Measurements from ENCODE around the gene PAAF1. TPM values are rescaled to one million over a fixed set of nuclear protein-coding genes. Genes with fewer than 3 reads are reported as not detected.

The PAAF1 gene
- total RNA-seq, 2 donors from 2014 or later, result 31.3 to 74.3 TPM

DNA sequence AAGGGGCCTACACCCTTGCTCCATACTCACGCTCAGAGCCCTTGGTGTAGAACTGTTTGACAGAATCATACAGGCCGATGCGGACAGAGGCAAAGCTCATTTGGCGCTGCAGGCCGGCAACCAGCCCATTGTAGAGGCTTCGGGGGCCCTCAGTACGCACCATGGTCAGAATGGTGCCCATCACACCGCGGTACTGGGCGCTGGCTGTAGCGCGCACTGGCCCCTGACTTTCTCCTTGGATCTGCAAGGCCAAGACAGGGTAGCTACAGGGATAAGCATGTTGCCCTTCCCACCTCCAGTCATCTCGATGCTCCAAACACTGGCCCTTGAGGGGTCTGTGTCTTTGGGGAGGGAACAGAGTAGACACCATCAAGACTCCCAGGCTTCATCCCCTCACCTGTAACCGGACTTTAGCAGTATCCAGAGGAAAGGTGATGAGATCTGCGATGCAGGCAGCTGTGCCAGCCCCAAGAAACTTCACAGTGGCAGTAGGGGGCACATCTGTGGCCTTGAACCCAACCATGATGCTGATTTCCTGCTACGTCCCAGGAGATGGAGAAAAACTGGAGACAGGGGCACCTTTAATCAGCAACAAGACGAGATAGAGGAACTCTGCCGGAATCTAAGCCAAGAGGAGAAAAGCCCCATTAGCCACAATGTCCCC lies 101.2 kb downstream of the PAAF1 start:
- Mint-ChIP-seq H3K27ac (no peak overlapping the region), H3K9me3 (no peaks in the 10 kb centered on the region), H3K4me3 (no peak overlapping the region), H3K4me1 (peaks cover 29% of the 10 kb centered on the region), H3K36me3 (ENCODE audit: low read depth) (peaks cover 73% of the 10 kb centered on the region), H3K27me3 (ENCODE audit: insufficient read depth) (no peaks in the 10 kb centered on the region)
- H3K4me1 ChIP-seq (ENCODE audit: control insufficient read depth, insufficient read depth, low read length), result peaks cover 10% of the 10 kb centered on the region
- 94 to 95% methylated on average over 7 to 18 of the region's 18 CpGs for WGBS, 2 experiments (ENCODE audit: insufficient coverage in 1 of 2, insufficient read length in 1 of 2)
- TF ChIP-seq, protein P1, sequence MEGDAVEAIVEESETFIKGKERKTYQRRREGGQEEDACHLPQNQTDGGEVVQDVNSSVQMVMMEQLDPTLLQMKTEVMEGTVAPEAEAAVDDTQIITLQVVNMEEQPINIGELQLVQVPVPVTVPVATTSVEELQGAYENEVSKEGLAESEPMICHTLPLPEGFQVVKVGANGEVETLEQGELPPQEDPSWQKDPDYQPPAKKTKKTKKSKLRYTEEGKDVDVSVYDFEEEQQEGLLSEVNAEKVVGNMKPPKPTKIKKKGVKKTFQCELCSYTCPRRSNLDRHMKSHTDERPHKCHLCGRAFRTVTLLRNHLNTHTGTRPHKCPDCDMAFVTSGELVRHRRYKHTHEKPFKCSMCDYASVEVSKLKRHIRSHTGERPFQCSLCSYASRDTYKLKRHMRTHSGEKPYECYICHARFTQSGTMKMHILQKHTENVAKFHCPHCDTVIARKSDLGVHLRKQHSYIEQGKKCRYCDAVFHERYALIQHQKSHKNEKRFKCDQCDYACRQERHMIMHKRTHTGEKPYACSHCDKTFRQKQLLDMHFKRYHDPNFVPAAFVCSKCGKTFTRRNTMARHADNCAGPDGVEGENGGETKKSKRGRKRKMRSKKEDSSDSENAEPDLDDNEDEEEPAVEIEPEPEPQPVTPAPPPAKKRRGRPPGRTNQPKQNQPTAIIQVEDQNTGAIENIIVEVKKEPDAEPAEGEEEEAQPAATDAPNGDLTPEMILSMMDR (conservative IDR thresholded peaks at IDR 0.05), result no peak
- H3K36me3 ChIP-seq (ENCODE audit: control insufficient read depth, insufficient read depth, low read length), result peaks cover 68% of the 10 kb centered on the region
- H3K27ac ChIP-seq (ENCODE audit: low read depth, low read length), result no peak overlapping the region
- H3K9me3 ChIP-seq (ENCODE audit: control insufficient read depth, low read length), result no peaks in the 10 kb centered on the region
- H3K27me3 ChIP-seq (ENCODE audit: control insufficient read depth, insufficient read depth, low read length, poor library complexity, severe bottlenecking), result no peaks in the 10 kb centered on the region
- DNase-seq, result no peak
- H3K4me3 ChIP-seq (ENCODE audit: low read length), result no peak overlapping the region
- H3K9ac ChIP-seq (ENCODE audit: extremely low read depth, low read length, poor library complexity, severe bottlenecking), result no peak overlapping the region

GRCh38 chr11:73978576-73979086 lies 101.8 kb downstream of the PAAF1 start:
- Histone ChIP-seq H3K9ac (ENCODE audit: extremely low read depth, low read length, poor library complexity, severe bottlenecking) (no peak overlapping the region), H3K4me1 (ENCODE audit: control insufficient read depth, insufficient read depth, low read length) (peaks cover 10% of the 10 kb centered on the region), H3K36me3 (ENCODE audit: control insufficient read depth, insufficient read depth, low read length) (peaks cover 68% of the 10 kb centered on the region), H3K4me3 (ENCODE audit: low read length) (no peak overlapping the region), H3K27me3 (ENCODE audit: control insufficient read depth, insufficient read depth, low read length, poor library complexity, severe bottlenecking) (no peaks in the 10 kb centered on the region), H3K9me3 (ENCODE audit: control insufficient read depth, low read length) (no peaks in the 10 kb centered on the region), H3K27ac (ENCODE audit: low read depth, low read length) (no peak overlapping the region)
- Mint-ChIP-seq H3K36me3 (ENCODE audit: low read depth) (peaks cover 73% of the 10 kb centered on the region), H3K4me1 (peaks cover 31% of the 10 kb centered on the region), H3K27ac (no peak overlapping the region), H3K4me3 (no peak overlapping the region), H3K27me3 (ENCODE audit: insufficient read depth) (no peaks in the 10 kb centered on the region), H3K9me3 (no peaks in the 10 kb centered on the region)
- 93 to 97% methylated on average over 3 of the region's 3 CpGs for WGBS, 2 experiments (ENCODE audit: insufficient coverage in 1 of 2, insufficient read length in 1 of 2)
- TF ChIP-seq, protein P1 (conservative IDR thresholded peaks at IDR 0.05), result no peak
- no peak for DNase-seq

DNA sequence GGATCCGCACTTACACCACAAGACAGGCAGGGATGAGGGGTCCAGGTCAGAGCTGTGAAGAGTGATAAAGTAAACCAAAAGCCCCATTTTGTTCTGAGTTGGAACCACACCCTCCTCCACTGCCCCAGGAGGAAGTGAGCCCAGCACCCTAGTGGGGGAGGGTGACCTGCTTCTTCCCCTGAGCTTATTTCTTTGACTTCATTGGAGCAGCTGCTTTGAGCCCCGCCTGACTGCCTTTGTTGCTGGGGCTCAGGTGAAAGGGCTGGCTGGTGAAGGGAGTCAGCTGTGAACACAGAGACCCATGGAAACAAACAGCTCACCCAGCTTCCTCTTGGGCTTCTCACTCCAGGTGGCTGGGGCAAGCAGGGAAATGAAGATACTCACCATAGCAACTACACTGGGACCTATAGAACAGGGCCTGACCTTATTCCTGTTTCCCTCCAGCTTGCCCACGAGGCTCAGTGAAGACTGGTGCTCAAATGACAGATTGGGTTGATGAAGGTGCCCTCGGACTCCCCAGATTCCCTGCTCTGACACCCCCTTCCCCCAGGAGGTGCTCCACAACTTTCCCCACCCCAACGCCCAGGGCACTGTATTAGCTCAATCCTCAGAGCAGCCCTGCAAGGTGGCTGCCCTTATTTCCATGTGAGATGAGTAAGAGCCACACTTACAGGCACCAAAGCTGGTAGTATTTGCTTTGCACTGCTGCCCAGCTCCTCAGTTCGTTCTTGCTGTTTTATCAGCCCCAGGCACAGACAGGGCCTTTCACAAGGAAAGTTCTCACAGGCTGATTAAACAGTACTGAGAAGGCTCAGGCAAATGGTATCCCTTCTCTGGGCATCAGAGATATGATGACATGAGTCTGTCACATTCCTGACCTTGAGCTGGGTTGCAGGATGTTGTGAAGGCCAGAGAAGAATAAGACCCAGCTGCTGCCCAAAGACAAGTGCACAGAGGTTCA lies 103.5 kb downstream of the PAAF1 start:
- TF ChIP-seq, protein P1 (conservative IDR thresholded peaks at IDR 0.05), result no peak
- Mint-ChIP-seq H3K4me3 (peak overlapping the region; percentile 96), H3K9me3 (no peaks in the 10 kb centered on the region), H3K4me1 (peaks cover 34% of the 10 kb centered on the region), H3K27ac (peak overlapping the region; percentile 85), H3K27me3 (ENCODE audit: insufficient read depth) (peaks cover 5% of the 10 kb centered on the region), H3K36me3 (ENCODE audit: low read depth) (peaks cover 58% of the 10 kb centered on the region)
- WGBS, 2 experiments (ENCODE audit: insufficient coverage in 1 of 2, insufficient read length in 1 of 2), result 90 to 100% methylated on average over 1 to 6 of the region's 6 CpGs
- Histone ChIP-seq H3K36me3 (ENCODE audit: control insufficient read depth, insufficient read depth, low read length) (peaks cover 56% of the 10 kb centered on the region), H3K27me3 (ENCODE audit: control insufficient read depth, insufficient read depth, low read length, poor library complexity, severe bottlenecking) (no peaks in the 10 kb centered on the region), H3K9me3 (ENCODE audit: control insufficient read depth, low read length) (no peaks in the 10 kb centered on the region), H3K9ac (ENCODE audit: extremely low read depth, low read length, poor library complexity, severe bottlenecking) (peak overlapping the region; percentile 30), H3K4me1 (ENCODE audit: control insufficient read depth, insufficient read depth, low read length) (peaks cover 10% of the 10 kb centered on the region), H3K4me3 (ENCODE audit: low read length) (peak overlapping the region; percentile 92), H3K27ac (ENCODE audit: low read depth, low read length) (no peak overlapping the region)
- peak; percentile 41 for DNase-seq

Other genes starting within 250 kb of the PAAF1 start
- 10 to 100 TPM; 44.6 to 81.0 TPM for gene PLEKHB1, start 230.4 kb upstream of the PAAF1 start, total RNA-seq
- gene RAB6A, start 115.9 kb upstream of the PAAF1 start, total RNA-seq, result 10 to 100 TPM; 77.9 to 79.5 TPM
- gene MRPL48, start 89.1 kb upstream of the PAAF1 start, total RNA-seq, result 10 to 100 TPM; 36.4 to 55.3 TPM
- 100 to 1,000 TPM in 1 of 2 donors, 10 to 100 TPM in 1; 85.7 to 151 TPM for gene COA4, start 153 bp upstream of the PAAF1 start, total RNA-seq
- gene DNAJB13, start 74.0 kb downstream of the PAAF1 start, total RNA-seq, result 1 to 10 TPM in 1 of 2 donors, under 1 TPM in 1; 0.44 to 1.2 TPM
- 100 to 1,000 TPM; 140 to 202 TPM for gene UCP2, start 105.8 kb downstream of the PAAF1 start, total RNA-seq
- 1 to 10 TPM; 1.9 to 3.5 TPM for gene UCP3, start 132.1 kb downstream of the PAAF1 start, total RNA-seq